GM18868 (cell line): ENCODE measurements around the gene ABHD14A.

Experiments used
- ATAC-seq: cut with Tn5 transposase; IDR thresholded peaks from one replicate; pipeline ENCODE4 v1.9.1; 2021; ENCODE audit warnings: mild to moderate bottlenecking, moderate library complexity; ENCODE audit not compliant: unreplicated experiment

The ABHD14A gene

GRCh38 chr3:51968883-51969678 is 5.8 kb upstream of the ABHD14A start:
- ATAC-seq, result no peak

GRCh38 chr3:51969841-51970240 is 5.0 kb upstream of the ABHD14A start:
- no peak for ATAC-seq

- ATAC-seq, result no peak
These were observed 4.1 kb upstream of the ABHD14A start for GRCh38 chr3:51970606-51971300.

GRCh38 chr3:51971350-51971749 is 3.5 kb upstream of the ABHD14A start:
- ATAC-seq, result no peak

GRCh38 chr3:51974277-51974962 is 444 bp upstream of the ABHD14A start:
- peak; percentile 9 for ATAC-seq

- ATAC-seq, result no peak
These were observed 1.1 kb downstream of the ABHD14A start for GRCh38 chr3:51975852-51976549.

- no peak for ATAC-seq
These were observed 2.7 kb downstream of the ABHD14A start for GRCh38 chr3:51977446-51978142.

- ATAC-seq, result no peak
These were observed 3.3 kb downstream of the ABHD14A start for GRCh38 chr3:51978143-51978502.

GRCh38 chr3:51980253-51980652 is 5.4 kb downstream of the ABHD14A start:
- ATAC-seq, result no peak

GRCh38 chr3:51982352-51982837 is 7.5 kb downstream of the ABHD14A start:
- ATAC-seq, result peak; percentile 52

GRCh38 chr3:51982838-51983577 is 8.1 kb downstream of the ABHD14A start, which contains the start of gene ACY1:
Gene ACY1 (plus strand): TSS chr3:51983535. CDS start chr3:51984065, 530 bp downstream.
- ATAC-seq, result peak; percentile 73

GRCh38 chr3:51983578-51984268 is 8.9 kb downstream of the ABHD14A start:
- ATAC-seq, result no peak

GRCh38 chr3:51984269-51984647 is 9.4 kb downstream of the ABHD14A start:
- no peak for ATAC-seq

GRCh38 chr3:51985063-51985462 is 10.2 kb downstream of the ABHD14A start:
- ATAC-seq, result no peak

GRCh38 chr3:51986010-51986947 is 11.4 kb downstream of the ABHD14A start:
- no peak for ATAC-seq

- no peak for ATAC-seq
These were observed 12.7 kb downstream of the ABHD14A start for GRCh38 chr3:51987568-51987967.

GRCh38 chr3:51988286-51989146 is 13.7 kb downstream of the ABHD14A start:
- ATAC-seq, result no peak
